ENCODE results near the gene CD81. TPM values are rescaled to one million over a fixed set of nuclear protein-coding genes. Genes with fewer than 3 reads are reported as not detected.

CD81 gene
- total RNA-seq, 4 donors from 2014 or later: 327 to 576 (median 541) TPM

- 93 to 97% methylated on average over 6 of the region's 16 CpGs for WGBS, 2 donors (ENCODE audit: low coverage in 1 of 2)
- Histone ChIP-seq H3K9me3 (no peaks in the 10 kb centered on the region), H3K27me3 (no peaks in the 10 kb centered on the region), H3K36me3 (no peaks in the 10 kb centered on the region), H3K4me3 (no peak overlapping the region), H3K4me1 (peaks cover 0 to 35% (median 27%) of the 10 kb centered on the region in 3 donors), H3K27ac (no peak overlapping the region)
- TF ChIP-seq POLR2A (IDR thresholded peaks at IDR 0.05): no peak
- TF ChIP-seq POLR2AphosphoS5 (IDR thresholded peaks at IDR 0.05): no peak
- TF ChIP-seq EP300 (IDR thresholded peaks at IDR 0.05): no peak
- TF ChIP-seq CTCF (IDR thresholded peaks at IDR 0.05): no peak
- ATAC-seq: no peak
Measured at GRCh38 chr11:2375964-2376551, 1.1 kb upstream of the CD81 start.

GRCh38 chr11:2377511-2378443 is 667 bp downstream of the CD81 start:
- Histone ChIP-seq H3K27ac (peak overlapping the region; percentile 98 to 100 (median 100)), H3K36me3 (no peaks in the 10 kb centered on the region), H3K9me3 (no peaks in the 10 kb centered on the region), H3K27me3 (no peaks in the 10 kb centered on the region), H3K4me3 (peak overlapping the region; percentile 84 to 88), H3K4me1 (peaks cover 6 to 52% (median 44%) of the 10 kb centered on the region in 3 donors)
- WGBS, 2 donors (ENCODE audit: low coverage in 1 of 2): 0% methylated on average over 2 of the region's 88 CpGs; no CpG with 5 or more reads in 1 of the 2 donors
- ATAC-seq: peak; percentile 60
- no peak for TF ChIP-seq EP300 (IDR thresholded peaks at IDR 0.05)
- no peak for TF ChIP-seq CTCF (IDR thresholded peaks at IDR 0.05)
- peak; percentile 59 for TF ChIP-seq POLR2AphosphoS5 (IDR thresholded peaks at IDR 0.05)
- peak in 1 of 2 donors; percentile 21 for TF ChIP-seq POLR2A (IDR thresholded peaks at IDR 0.05)

GRCh38 chr11:2378527-2379210 is 1.6 kb downstream of the CD81 start:
- TF ChIP-seq EP300 (IDR thresholded peaks at IDR 0.05): no peak
- TF ChIP-seq POLR2A (IDR thresholded peaks at IDR 0.05): no peak
- TF ChIP-seq POLR2AphosphoS5 (IDR thresholded peaks at IDR 0.05): no peak
- TF ChIP-seq CTCF (IDR thresholded peaks at IDR 0.05): no peak
- Histone ChIP-seq H3K4me1 (peaks cover 8 to 61% (median 53%) of the 10 kb centered on the region in 3 donors), H3K9me3 (no peaks in the 10 kb centered on the region), H3K4me3 (peak overlapping the region; percentile 84 to 88), H3K36me3 (no peaks in the 10 kb centered on the region), H3K27ac (peak overlapping the region; percentile 98 to 100 (median 100)), H3K27me3 (no peaks in the 10 kb centered on the region)
- peak; percentile 20 for ATAC-seq
- 10% methylated on average over 9 of the region's 23 CpGs; no CpG with 5 or more reads in 1 of the 2 donors for WGBS, 2 donors (ENCODE audit: low coverage in 1 of 2)

- TF ChIP-seq CTCF (IDR thresholded peaks at IDR 0.05) (no peak), EP300 (IDR thresholded peaks at IDR 0.05) (no peak), POLR2AphosphoS5 (IDR thresholded peaks at IDR 0.05) (no peak), POLR2A (IDR thresholded peaks at IDR 0.05) (no peak)
- ATAC-seq: no peak
- WGBS, 2 donors (ENCODE audit: low coverage in 1 of 2): 0 to 18% methylated on average over 1 to 3 of the region's 11 CpGs
- Histone ChIP-seq H3K27me3 (no peaks in the 10 kb centered on the region), H3K4me3 (peak overlapping the region; percentile 84 to 88), H3K4me1 (peaks cover 8 to 71% (median 61%) of the 10 kb centered on the region in 3 donors), H3K9me3 (no peaks in the 10 kb centered on the region), H3K36me3 (no peaks in the 10 kb centered on the region), H3K27ac (peak overlapping the region; percentile 98 to 100 (median 100))
Measured at GRCh38 chr11:2379466-2380174, 2.5 kb downstream of the CD81 start.

Measured in gastroesophageal sphincter (tissue), 4 donors.